ENCODE data around the gene GNAQ.

The GNAQ gene

DNA sequence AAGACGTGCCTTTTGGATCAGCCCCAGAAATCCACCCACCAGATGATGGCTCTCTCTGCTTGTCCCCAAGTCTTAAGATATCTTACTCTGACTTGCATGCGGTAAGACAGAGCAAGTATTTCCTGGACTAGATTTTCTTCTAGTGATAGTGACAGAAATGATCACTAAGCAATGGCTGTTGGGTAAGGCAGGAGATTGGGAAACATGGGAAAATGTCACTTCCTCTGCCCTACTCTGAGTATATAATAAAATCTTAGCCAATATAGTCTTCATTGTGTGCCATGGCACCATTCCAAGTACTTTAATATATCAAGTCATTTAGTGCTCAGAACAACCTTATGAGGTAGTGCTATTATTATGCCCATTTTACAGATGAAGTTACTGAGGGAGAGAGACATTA, 352.5 kb downstream of the GNAQ start:
- no peak for DNase-seq

DNA sequence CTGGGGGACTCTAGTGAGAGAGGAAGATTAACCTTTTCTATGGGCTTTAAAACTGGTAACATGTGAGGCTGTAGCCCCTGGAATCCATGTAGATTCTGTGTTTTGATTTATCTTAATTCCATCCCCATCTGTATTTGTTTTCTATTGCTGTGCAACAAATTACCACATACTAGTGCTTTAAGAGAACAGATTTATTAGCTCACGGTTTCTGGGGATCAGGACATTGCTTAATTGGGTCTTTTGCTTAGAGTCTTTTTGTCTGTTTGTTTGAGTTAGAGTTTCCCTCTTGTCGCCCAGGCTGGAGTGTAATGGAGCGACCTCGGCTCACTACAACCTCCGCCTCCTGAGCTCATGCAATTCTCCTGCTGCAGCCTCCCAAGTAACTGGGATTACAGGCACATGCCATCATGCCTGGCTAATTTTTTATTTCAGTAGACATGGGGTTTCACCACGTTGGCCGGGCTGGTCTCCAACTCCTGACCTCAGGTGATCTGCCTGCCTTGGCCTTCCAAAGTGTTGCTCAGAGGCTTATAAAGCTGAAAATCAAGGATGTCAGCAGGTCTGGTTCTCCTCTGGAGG, 353.6 kb downstream of the GNAQ start:
- peak; percentile 3 for DNase-seq

DNA sequence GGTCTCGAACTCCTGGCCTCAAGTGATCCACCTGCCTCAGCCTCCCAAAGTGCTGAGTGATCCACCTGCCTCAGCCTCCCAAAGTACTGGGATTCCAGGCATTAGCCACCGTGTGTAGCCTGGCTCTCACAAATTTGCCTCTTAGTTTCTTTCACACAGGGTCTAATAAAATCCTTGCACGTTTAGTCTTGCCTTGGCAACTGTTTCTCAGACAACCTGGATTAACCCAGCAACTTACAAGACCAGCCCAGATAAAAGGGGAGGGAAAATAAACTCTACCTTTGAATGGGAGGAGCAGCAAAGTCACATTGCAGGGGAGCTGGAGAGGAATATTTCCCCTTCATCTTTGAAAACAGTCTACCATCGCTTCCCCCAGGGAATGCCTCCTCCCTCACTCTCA, 354.2 kb downstream of the GNAQ start:
- DNase-seq = no peak

DNA sequence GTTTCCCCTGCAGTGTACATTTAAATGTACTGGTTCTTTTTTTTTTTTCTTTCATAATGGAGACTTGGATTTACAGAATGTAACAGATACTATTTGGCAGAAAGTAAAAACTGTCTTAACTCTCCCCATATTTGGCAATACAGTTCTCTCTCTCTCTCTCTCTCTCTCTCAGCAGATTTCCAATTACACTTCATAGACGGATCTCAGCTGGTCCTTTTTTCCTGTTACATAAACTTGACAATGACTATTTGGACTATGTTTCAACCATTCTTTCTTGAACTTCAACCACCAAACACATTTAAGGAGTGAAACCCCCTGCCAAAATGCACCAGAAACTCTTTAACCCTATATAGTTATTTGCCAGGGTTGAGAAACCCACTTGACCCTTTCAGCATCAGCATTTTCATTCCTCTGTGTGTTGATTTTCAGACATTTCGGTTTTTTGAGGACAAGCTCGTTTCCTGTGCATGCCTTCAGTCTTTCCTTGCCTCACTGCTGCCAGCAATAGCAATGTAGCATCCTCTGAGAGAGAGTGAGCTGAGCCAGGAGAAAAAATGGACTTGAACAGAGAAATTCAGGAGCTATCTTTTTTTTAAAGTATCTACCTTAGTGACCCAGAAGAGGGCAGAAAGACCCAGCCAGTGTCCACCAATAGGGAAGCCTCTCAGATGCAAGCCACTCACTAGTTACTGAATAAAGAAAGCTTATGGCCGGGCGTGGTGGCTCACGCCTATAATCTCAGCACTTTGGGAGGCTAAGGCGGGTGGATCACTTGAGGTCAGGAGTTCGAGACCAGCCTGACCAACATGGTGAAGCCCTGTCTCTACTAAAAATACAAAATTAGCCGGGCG, 357.4 kb downstream of the GNAQ start:
- DNase-seq = peak; percentile 20

DNA sequence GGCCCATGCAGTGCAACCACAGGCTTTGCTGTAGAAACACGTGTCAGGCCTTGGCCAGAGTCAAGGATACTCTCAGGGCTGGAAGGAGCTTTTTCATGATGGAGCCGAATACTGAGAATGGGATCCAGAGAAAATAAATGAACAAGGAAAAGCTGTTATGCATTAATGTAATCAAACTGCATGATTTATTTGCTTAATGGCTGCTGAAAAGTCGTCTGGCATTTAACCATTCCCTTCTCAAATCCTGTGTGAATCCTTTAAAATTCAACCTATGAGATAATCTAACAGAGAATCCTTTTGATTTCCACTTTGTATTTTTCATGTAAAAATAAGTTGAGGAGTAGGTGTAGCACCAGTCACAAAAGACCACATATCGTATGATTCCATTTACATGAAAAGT, 359.4 kb downstream of the GNAQ start:
- no peak for DNase-seq

DNA sequence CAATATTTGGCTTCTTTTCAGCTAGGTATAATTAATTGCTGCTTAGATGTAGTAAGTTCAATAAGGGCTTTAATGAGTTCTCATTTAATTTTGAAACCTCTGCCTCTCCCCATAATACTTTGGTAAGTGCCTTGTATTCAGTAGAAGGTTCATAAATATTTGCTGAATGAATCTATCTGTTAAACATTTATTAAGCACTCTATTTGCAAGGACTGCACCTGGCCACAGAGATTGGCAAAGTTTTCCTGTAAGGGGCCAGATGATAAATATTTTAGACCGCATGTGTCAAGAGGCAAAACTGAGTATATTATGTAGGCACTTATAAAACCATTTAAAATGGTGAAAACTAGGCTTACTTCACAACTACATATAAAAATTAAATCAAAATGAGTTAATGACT, 364.5 kb downstream of the GNAQ start:
- DNase-seq = no peak
